Hepatocyte (in vitro differentiated cells): ENCODE results near the gene ATP6V1G3. TPM values are rescaled to one million over a fixed set of nuclear protein-coding genes. Genes with fewer than 3 reads are reported as not detected.

Source experiments
- DNase-seq: peaks from one replicate; pipeline ENCODE4 v3.0.0-alpha.2; 2016; ENCODE audit warnings: low spot score
- H2AFZ ChIP-seq: fragments of 200-600 bp; sonication (generic); 2 replicates; pipeline ENCODE4 v1.6.0; 2016; ENCODE audit warnings: antibody characterized with exemption, mild to moderate bottlenecking
- H3K27ac ChIP-seq: fragments of 200-600 bp; sonication (generic); 2 replicates; pipeline ENCODE4 v1.5.1; 2016; ENCODE audit warnings: mild to moderate bottlenecking
- H3K27me3 ChIP-seq: fragments of 200-600 bp; sonication (generic); 2 replicates; pipeline ENCODE4 v1.6.1; 2016
- H3K36me3 ChIP-seq: fragments of 200-600 bp; sonication (generic); replicated peaks from 2 replicates; pipeline ENCODE4 v1.5.1; 2016; ENCODE audit warnings: low read depth; ENCODE audit not compliant: insufficient read depth
- H3K4me1 ChIP-seq: fragments of 200-600 bp; sonication (generic); 2 replicates; pipeline ENCODE4 v1.5.1; 2016; ENCODE audit warnings: mild to moderate bottlenecking, moderate library complexity; ENCODE audit not compliant: insufficient read depth
- H3K4me2 ChIP-seq: fragments of 200-600 bp; sonication (generic); 2 replicates; pipeline ENCODE4 v1.6.0; 2016
- H3K4me3 ChIP-seq: fragments of 200-600 bp; sonication (generic); 2 replicates; pipeline ENCODE4 v1.5.1; 2016; ENCODE audit warnings: mild to moderate bottlenecking
- H3K79me2 ChIP-seq: fragments of 200-600 bp; sonication (generic); 2 replicates; pipeline ENCODE4 v1.6.0; 2017; ENCODE audit warnings: mild to moderate bottlenecking
- H3K9me2 ChIP-seq: fragments of 200-600 bp; sonication (generic); replicated peaks from 2 replicates; pipeline ENCODE4 v1.6.0; 2017; ENCODE audit warnings: mild to moderate bottlenecking; ENCODE audit not compliant: insufficient read depth
- H3K9me3 ChIP-seq: fragments of 200-600 bp; sonication (generic); 2 replicates; pipeline ENCODE4 v1.5.1; 2016; ENCODE audit warnings: low read depth, mild to moderate bottlenecking
- H4K20me1 ChIP-seq: fragments of 200-600 bp; sonication (generic); 2 replicates; pipeline ENCODE4 v1.6.0; 2016; ENCODE audit warnings: mild to moderate bottlenecking; ENCODE audit not compliant: insufficient read depth, poor library complexity, severe bottlenecking
- EZH2 ChIP-seq: fragments of 200-600 bp; sonication (generic); IDR thresholded peaks from 2 replicates; pipeline ENCODE4 v1.6.1; 2016; ENCODE audit warnings: antibody characterized with exemption, mild to moderate bottlenecking, borderline replicate concordance
- EZH2phosphoT487 ChIP-seq: fragments of 200-600 bp; sonication (generic); IDR thresholded peaks from one replicate; pipeline ENCODE4 v1.6.1; 2018; ENCODE audit warnings: antibody characterized with exemption, mild to moderate bottlenecking, low read depth, moderate library complexity; ENCODE audit not compliant: unreplicated experiment, severe bottlenecking
- WGBS: methylation state at CpG from one replicate; pipeline ENCODE4 v1.1.6; 2016; ENCODE audit warnings: low lambda C conversion rate; ENCODE audit errors: missing lambda C conversion rate; 5-methylcytosine and 5-hydroxymethylcytosine counted together
- polyA plus RNA-seq: library from polyadenylated mRNA; unstranded; fragments of >200 nt; fragmentation: Nextera tagmentation; extraction: Ambion mirVana; gene quantifications from 2 replicates; pipeline ENCODE4 v1.2.1, GENCODE V29; 2016
- total RNA-seq: library from RNA; depleted of rRNA; stranded (reverse); fragments of >200 nt; gene quantifications from 2 replicates; pipeline ENCODE4 v1.2.3, GENCODE V29; 2014
- TF ChIP-seq, protein P1 (sequence below): fragments of 200-600 bp; sonication (generic); IDR thresholded peaks from 2 replicates; pipeline ENCODE4 v1.5.1; 2016; ENCODE audit warnings: antibody characterized with exemption, mild to moderate bottlenecking; ENCODE audit not compliant: poor library complexity

ATP6V1G3 gene
- total and polyA plus RNA-seq, 2 experiments from 2014 or later, result not detected

DNA sequence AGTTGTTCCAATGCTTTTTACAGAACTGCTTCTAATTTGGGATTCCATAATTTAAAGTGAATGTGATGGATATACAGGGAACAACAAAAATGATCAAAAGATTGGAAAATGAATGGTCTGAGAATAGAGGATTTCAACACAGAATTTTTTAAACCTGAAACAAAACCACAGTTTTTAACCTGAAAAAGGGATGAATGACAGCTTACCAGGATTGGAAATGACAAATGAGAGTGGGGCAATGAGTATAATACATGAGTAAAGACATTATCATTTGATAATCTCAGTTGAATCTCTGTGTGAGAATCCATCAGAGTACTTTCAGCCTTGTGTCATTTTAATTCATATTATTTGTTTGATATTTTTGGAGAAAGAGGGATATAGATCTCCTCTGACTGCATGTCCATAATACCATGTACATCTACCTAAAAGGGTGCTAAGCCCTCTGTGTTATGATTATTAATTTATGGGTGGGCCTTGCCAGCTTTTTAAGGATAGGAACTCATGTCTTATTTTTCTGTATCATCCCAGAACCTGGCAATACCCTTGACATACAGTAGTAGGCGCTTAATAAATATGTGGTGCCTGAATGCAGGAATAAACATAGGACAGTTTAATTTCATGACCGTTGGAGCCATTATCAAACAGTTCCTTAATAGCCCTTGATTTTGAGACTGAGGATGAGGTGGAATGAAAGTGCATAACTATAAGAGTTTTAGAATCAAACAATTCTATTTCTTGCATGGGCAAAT lies 12.4 kb upstream of the ATP6V1G3 start:
- no peak overlapping the region for H3K4me3 ChIP-seq
- no peaks in the 10 kb centered on the region for H3K9me2 ChIP-seq
- no peak overlapping the region for H3K27ac ChIP-seq
- H3K4me1 ChIP-seq, result no peaks in the 10 kb centered on the region
- no peaks in the 10 kb centered on the region for H3K27me3 ChIP-seq
- H2AFZ ChIP-seq, result no peak overlapping the region
- no peak for DNase-seq
- TF ChIP-seq EZH2phosphoT487, result no peak
- TF ChIP-seq, protein P1, sequence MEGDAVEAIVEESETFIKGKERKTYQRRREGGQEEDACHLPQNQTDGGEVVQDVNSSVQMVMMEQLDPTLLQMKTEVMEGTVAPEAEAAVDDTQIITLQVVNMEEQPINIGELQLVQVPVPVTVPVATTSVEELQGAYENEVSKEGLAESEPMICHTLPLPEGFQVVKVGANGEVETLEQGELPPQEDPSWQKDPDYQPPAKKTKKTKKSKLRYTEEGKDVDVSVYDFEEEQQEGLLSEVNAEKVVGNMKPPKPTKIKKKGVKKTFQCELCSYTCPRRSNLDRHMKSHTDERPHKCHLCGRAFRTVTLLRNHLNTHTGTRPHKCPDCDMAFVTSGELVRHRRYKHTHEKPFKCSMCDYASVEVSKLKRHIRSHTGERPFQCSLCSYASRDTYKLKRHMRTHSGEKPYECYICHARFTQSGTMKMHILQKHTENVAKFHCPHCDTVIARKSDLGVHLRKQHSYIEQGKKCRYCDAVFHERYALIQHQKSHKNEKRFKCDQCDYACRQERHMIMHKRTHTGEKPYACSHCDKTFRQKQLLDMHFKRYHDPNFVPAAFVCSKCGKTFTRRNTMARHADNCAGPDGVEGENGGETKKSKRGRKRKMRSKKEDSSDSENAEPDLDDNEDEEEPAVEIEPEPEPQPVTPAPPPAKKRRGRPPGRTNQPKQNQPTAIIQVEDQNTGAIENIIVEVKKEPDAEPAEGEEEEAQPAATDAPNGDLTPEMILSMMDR, result no peak
- no peak for TF ChIP-seq EZH2
- 86% methylated on average over 2 of the region's 2 CpGs for WGBS
- H3K36me3 ChIP-seq, result no peaks in the 10 kb centered on the region
- no peaks in the 10 kb centered on the region for H4K20me1 ChIP-seq
- H3K9me3 ChIP-seq, result no peaks in the 10 kb centered on the region
- H3K79me2 ChIP-seq, result no peaks in the 10 kb centered on the region
- no peak overlapping the region for H3K4me2 ChIP-seq

DNA sequence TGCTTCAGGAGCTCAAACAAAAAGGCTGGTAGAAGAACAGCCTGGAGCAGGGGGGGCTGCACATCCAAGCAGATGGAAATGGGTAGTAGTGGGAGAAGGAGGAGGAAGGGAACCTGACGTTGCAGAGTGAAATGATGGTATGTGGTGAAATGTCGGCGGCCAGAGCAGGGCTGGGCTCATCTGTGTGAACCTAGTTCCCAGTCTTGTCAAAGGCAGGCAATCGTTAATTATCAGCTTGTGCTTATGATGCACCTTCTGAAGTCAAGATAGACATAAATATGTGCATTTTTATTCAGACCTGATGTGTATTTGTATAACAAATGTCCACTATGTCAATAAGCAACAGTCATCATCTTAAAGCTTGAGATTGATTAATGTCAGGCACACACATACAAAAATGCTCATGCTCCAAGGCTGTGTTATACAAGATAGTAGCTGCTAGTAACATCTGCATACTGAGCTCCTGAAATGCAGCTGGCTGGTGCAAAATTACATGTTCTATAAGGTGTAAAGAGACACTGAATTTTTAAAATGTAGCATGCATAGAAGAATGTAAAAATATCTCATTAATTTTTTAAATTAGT lies 10.6 kb upstream of the ATP6V1G3 start:
- Histone ChIP-seq H3K27ac (no peak overlapping the region), H3K4me3 (no peak overlapping the region), H3K9me2 (no peaks in the 10 kb centered on the region), H3K4me1 (no peaks in the 10 kb centered on the region), H3K79me2 (no peaks in the 10 kb centered on the region), H3K36me3 (no peaks in the 10 kb centered on the region), H3K4me2 (no peak overlapping the region), H3K27me3 (no peaks in the 10 kb centered on the region), H2AFZ (no peak overlapping the region), H4K20me1 (no peaks in the 10 kb centered on the region), H3K9me3 (no peaks in the 10 kb centered on the region)
- no peak for DNase-seq
- 84% methylated on average over 4 of the region's 4 CpGs for WGBS
- TF ChIP-seq EZH2, result no peak

GRCh38 chr1:198549866-198550265 lies 9.4 kb upstream of the ATP6V1G3 start:
- no peak overlapping the region for H3K27ac ChIP-seq
- H3K27me3 ChIP-seq, result no peaks in the 10 kb centered on the region
- H3K9me2 ChIP-seq, result no peaks in the 10 kb centered on the region
- no peak overlapping the region for H2AFZ ChIP-seq
- no peaks in the 10 kb centered on the region for H3K36me3 ChIP-seq
- no peaks in the 10 kb centered on the region for H3K4me1 ChIP-seq
- H3K79me2 ChIP-seq, result no peaks in the 10 kb centered on the region
- H3K4me3 ChIP-seq, result no peak overlapping the region
- no peak for DNase-seq
- TF ChIP-seq, protein P1, result no peak
- TF ChIP-seq EZH2 (no peak), EZH2phosphoT487 (no peak)
- H3K4me2 ChIP-seq, result no peak overlapping the region
- no peaks in the 10 kb centered on the region for H4K20me1 ChIP-seq
- no peaks in the 10 kb centered on the region for H3K9me3 ChIP-seq

- Histone ChIP-seq H3K36me3 (no peaks in the 10 kb centered on the region), H3K9me2 (no peaks in the 10 kb centered on the region), H3K4me2 (no peak overlapping the region), H3K4me1 (no peaks in the 10 kb centered on the region), H2AFZ (no peak overlapping the region), H3K27me3 (no peaks in the 10 kb centered on the region), H3K9me3 (no peaks in the 10 kb centered on the region), H3K4me3 (no peak overlapping the region), H4K20me1 (no peaks in the 10 kb centered on the region), H3K27ac (no peak overlapping the region), H3K79me2 (no peaks in the 10 kb centered on the region)
- TF ChIP-seq EZH2 (no peak), EZH2phosphoT487 (no peak)
- TF ChIP-seq, protein P1, result no peak
- no peak for DNase-seq
Observed at GRCh38 chr1:198548890-198549289, 8.4 kb upstream of the ATP6V1G3 start.
